Central memory CD8-positive, alpha-beta T cell (primary cell): Measurements from ENCODE around the gene RUNX3.

Source experiments
- ATAC-seq: fragments of 150-1000 bp; cut with Tn5 transposase; replicated peaks from 2 replicates; pipeline ENCODE4 v1.10.0; 2022; ENCODE audit warnings: mild to moderate bottlenecking, moderate FRiP score, moderate number of reproducible peaks; ENCODE audit not compliant: poor library complexity, severe bottlenecking; ENCODE audit errors: extremely low read depth
- DNase-seq, 2 donors: peaks; one replicate each; pipeline ENCODE4 v3.0.0; 2021; ENCODE audit warnings: low spot score in 2 of 2
- H3K27ac Mint-ChIP-seq: one replicate; pipeline ENCODE4 v1.8.0; 2022; ENCODE audit warnings: low read depth, mild to moderate bottlenecking, moderate library complexity, mixed read lengths
- H3K27me3 Mint-ChIP-seq: one replicate; pipeline ENCODE4 v1.8.0; 2022; ENCODE audit warnings: mixed read lengths
- H3K36me3 Mint-ChIP-seq: one replicate; pipeline ENCODE4 v1.8.0; 2022; ENCODE audit warnings: mild to moderate bottlenecking, moderate library complexity, mixed read lengths; ENCODE audit not compliant: insufficient read depth
- H3K4me1 Mint-ChIP-seq: one replicate; pipeline ENCODE4 v1.8.0; 2022; ENCODE audit warnings: mixed read lengths
- H3K4me3 Mint-ChIP-seq: one replicate; pipeline ENCODE4 v1.8.0; 2022; ENCODE audit warnings: mild to moderate bottlenecking, moderate library complexity, mixed read lengths
- H3K9me3 Mint-ChIP-seq: one replicate; pipeline ENCODE4 v1.8.0; 2022; ENCODE audit warnings: mixed read lengths

RUNX3 gene

DNA sequence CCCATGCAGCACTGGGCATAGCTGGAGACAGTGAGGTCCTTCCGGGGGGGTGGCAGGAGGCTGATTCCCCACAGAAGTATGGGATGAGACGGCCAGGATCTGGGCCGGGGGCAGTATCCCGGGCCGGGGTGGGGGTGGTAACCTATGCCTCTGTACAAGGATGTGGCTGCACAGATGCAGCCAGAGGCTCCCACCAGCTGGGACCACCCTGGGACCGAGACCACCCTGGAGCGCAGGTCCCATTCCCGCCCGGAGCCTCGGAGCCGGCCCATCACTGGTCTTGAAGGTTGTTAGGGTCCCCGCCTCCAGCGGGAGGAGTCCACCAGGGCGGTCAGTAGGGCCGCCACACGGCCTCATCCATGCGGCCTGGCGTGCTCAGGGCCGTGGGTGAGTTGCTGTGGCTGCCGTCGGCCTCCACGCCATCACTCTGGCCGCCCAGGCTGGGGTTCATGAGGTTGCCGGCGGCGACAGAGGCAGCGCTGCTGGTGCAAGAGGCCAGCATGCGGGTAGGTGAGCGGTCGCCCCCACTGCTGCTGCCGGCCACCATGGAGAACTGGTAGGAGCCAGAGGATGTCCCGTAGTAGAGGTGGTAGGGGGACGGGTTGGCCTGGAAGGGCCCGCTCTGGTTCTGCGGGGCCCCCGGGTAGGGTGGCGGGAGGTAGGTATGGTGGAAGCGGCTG lies 28.1 kb downstream of the RUNX3 start:
- Mint-ChIP-seq H3K4me3 (peak overlapping the region; percentile 27), H3K27me3 (no peaks in the 10 kb centered on the region), H3K9me3 (no peaks in the 10 kb centered on the region), H3K4me1 (peaks cover 59% of the 10 kb centered on the region), H3K27ac (peak overlapping the region; percentile 79), H3K36me3 (peaks cover 79% of the 10 kb centered on the region)
- ATAC-seq (no peak), DNase-seq (peak; percentile 8 to 13)

DNA sequence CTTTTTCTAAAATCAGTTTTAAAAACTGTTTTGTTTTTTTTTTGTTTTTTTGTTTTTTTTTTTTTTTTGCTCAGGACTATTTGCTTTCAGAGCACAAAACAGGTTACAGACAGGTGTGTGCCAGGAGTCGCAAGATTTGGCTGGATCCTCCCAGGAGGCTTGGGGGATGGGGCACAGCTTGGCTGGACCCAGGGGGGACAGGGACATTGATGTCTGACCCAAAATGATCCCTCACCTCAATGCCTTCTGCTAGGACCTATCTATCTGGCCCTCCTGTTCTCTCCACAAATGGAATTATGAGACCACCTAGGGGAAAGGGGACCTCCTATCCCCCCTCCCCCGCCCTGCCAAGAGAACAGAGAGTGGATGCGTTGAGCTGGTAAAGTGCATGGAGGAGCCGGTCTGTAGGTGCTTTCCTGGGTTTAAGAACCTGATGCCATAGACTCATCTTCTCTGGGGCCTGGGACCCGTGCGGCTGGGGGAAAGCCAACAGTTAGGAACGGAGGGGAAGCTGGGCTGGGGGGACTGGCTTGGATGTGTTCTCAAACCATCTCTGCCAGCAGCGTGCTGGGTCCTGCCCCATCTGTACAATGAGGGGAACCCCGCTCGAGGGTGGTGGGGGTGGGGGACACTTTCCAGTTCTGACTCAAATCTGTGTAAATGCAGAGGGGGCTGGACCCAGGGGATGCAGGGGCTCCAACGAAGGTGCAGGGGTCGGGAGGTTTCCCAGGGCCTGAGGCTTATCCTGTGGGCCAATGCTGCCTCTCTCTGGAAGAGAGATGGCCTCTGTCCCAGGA lies 28.9 kb downstream of the RUNX3 start:
- ATAC-seq (no peak), DNase-seq (peak; percentile 9 to 14)
- no peaks in the 10 kb centered on the region for H3K9me3 Mint-ChIP-seq
- H3K4me3 Mint-ChIP-seq, result peak overlapping the region; percentile 27
- H3K4me1 Mint-ChIP-seq, result peaks cover 58% of the 10 kb centered on the region
- H3K27me3 Mint-ChIP-seq, result no peaks in the 10 kb centered on the region
- peaks cover 71% of the 10 kb centered on the region for H3K36me3 Mint-ChIP-seq
- H3K27ac Mint-ChIP-seq, result peak overlapping the region; percentile 79

DNA sequence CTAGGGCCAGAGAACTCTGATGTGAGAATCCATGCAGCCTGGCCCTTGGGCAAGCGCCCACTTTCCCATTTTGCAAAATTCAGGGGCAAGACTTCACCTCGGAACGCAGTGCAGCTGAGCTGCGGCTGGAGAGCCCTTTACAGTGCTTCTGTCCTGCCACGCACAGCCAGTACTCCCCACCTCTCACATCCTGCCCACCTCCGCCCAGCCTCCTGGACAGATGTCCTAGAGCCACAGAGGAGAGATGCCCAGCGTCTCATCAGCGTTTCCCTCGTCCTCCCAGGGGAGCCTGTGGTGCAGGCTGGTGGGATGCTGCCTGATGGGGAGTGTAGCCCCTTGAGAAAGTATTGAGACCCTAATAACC lies 29.6 kb downstream of the RUNX3 start:
- no peak for ATAC-seq
- peak in 1 of 2 donors; percentile 13 for DNase-seq
- Mint-ChIP-seq H3K9me3 (no peaks in the 10 kb centered on the region), H3K36me3 (peaks cover 64% of the 10 kb centered on the region), H3K4me3 (no peak overlapping the region), H3K27me3 (no peaks in the 10 kb centered on the region), H3K4me1 (peaks cover 61% of the 10 kb centered on the region), H3K27ac (peak overlapping the region; percentile 79)

DNA sequence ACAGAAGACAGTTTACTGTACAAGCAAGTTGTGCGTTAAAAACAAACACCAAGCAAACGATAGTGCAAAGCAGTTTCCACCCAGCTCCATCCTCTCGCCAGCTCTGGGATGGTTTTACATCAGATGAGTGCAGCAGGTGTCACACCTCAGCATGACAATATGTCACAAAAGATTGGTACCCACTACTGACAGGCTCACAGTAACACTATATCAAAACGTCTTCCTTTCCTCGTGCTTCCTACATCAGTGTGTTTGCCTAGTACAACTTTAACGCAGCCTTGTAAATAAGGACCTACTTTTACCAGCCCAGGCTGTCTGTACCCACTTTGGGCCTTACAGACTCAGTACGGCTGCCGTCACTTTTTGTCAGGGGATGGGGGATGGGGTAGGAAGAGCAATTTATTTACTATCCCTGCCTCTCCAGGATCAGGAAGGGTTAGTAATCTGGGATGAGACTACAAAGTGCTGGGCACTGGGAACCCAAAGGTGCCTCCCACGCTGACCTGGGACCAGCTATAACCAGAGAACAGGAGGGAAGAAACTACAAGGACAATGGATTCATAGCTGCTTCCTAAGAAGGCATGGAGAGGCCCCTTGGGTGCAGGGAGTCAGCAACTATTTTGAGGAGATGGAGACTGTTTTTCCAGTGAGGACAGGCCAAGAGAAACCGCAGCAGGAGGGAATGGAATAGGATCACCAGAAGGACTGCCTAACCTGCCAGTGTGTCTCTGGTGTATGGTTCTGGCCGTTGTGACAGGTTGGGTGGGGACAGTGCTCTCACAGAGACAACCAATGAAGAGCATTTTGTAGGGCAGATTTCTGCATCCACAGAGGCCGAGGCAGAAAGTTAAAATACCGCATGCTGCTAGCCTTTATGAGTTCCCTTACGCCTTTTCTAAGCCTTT lies 30.2 kb downstream of the RUNX3 start:
- ATAC-seq, result peak; percentile 46
- Mint-ChIP-seq H3K4me1 (peaks cover 61% of the 10 kb centered on the region), H3K9me3 (no peaks in the 10 kb centered on the region), H3K27ac (peak overlapping the region; percentile 79), H3K4me3 (peak overlapping the region; percentile 46), H3K27me3 (no peaks in the 10 kb centered on the region), H3K36me3 (peaks cover 58% of the 10 kb centered on the region)
- DNase-seq, result peak in 1 of 2 donors; percentile 13

DNA sequence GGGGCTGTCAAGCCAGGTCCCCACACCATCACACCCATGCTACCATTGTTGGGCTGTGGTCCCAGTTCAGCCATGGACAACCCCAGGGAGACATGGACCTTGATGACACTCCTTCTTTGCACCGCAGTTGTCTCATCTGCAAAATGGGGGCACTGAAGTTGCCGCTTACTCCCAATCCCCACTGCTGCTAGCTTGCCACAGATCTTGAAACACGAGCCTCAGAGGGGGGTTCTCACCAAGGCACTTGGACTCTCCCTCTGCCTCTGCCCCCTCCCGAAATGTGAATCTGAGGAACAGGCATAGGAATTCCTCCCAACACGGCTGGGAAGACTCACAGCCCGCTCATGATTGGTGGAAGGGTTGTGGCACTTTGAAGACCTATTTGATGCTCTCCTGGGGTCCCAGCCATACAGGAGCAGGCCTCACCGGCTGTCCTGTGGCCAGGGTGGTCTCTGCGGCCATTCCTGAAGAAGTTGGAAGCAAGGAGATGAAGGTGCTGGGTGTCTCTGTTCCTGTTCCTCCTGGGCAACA lies 31.1 kb downstream of the RUNX3 start:
- DNase-seq (peak in 1 of 2 donors; percentile 14), ATAC-seq (no peak)
- no peaks in the 10 kb centered on the region for H3K27me3 Mint-ChIP-seq
- peaks cover 53% of the 10 kb centered on the region for H3K36me3 Mint-ChIP-seq
- peak overlapping the region; percentile 79 for H3K27ac Mint-ChIP-seq
- H3K9me3 Mint-ChIP-seq, result no peaks in the 10 kb centered on the region
- H3K4me3 Mint-ChIP-seq, result peak overlapping the region; percentile 46
- peaks cover 57% of the 10 kb centered on the region for H3K4me1 Mint-ChIP-seq

DNA sequence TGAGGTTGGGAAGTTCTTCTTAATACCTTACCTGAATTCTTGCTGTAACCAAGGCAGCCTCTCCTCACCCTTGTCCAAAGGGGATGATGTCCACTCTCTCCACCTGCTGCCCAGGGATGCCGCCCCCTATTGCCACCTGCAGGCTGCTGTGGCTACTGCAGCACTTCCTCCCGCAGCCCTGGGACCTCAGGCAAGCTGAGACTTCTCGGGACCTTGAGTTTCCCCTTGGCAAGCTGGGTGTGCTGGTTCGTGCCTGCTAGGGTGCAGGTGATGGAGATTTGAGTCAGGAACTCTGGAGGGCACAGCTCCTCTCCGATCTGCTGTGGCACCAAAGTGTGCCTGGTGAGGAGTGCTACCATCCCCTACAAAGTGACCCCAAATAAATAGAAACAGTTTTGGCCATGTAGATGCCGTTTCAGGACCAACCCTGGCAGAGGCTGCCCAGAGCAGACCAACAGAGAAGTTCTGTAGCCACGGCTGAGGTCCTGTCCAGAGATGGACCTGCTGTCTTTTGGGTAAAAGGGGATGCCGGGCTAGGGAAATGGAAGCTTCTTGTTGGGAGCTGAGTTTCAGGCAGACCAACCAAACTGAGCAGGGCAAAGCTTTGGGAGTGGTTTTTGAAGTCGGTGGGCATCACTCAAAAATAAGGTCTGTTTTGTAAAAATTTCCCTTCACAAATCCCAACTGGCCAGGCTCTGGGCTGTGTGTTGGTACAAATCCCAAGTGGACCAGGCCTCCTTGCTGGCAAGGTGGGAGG lies 31.7 kb downstream of the RUNX3 start:
- Mint-ChIP-seq H3K27me3 (no peaks in the 10 kb centered on the region), H3K4me1 (peaks cover 54% of the 10 kb centered on the region), H3K36me3 (peaks cover 49% of the 10 kb centered on the region), H3K9me3 (no peaks in the 10 kb centered on the region), H3K27ac (peak overlapping the region; percentile 79), H3K4me3 (peak overlapping the region; percentile 41)
- DNase-seq (peak in 1 of 2 donors; percentile 42), ATAC-seq (peak; percentile 29)

DNA sequence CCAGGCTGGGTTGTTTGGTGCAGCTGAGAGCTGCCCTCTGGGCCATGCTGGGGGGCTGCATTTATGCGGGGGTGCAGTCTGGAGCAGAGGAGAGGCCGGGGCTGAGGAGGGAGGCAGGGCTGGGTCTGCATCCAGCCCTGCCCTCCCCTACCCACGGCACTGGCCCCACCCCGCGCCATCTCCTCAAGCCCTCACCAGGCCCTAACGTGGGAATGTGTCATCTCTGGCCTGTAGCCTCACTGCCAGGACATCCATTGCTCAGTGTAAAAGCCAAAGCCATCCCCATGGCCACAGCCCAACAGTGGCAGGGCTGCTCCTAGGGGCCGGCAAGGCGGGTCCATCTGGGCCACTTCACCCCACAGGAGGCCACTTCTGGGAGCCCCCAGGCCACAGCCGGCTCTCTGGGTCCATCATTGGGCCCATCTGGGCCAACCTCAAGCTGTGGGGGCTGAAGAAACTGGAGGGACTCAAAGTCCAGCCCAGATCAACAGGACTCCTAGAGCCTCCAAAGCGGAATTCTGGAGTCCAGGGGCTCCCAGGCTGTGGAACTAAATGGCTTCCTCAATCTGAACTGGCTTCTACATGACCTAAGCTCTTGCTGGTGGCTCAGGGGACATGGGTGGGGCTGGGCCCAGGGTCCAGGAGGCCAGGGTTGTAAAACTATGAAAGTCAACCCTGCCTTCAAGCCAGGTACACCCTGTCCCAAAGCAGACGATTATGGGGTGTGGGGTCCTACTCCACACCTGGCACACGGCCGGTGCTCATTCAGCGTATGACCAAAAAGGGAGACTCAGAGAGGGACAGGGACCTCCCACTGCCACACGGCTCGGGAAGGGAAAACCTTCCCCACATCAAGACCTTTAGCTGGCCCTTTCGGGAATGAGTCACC lies 32.6 kb downstream of the RUNX3 start:
- Mint-ChIP-seq H3K9me3 (peaks cover 4% of the 10 kb centered on the region), H3K27me3 (no peaks in the 10 kb centered on the region), H3K4me3 (peak overlapping the region; percentile 41), H3K4me1 (peaks cover 54% of the 10 kb centered on the region), H3K27ac (peak overlapping the region; percentile 85), H3K36me3 (peaks cover 42% of the 10 kb centered on the region)
- DNase-seq, result peak in 1 of 2 donors; percentile 12
- no peak for ATAC-seq

DNA sequence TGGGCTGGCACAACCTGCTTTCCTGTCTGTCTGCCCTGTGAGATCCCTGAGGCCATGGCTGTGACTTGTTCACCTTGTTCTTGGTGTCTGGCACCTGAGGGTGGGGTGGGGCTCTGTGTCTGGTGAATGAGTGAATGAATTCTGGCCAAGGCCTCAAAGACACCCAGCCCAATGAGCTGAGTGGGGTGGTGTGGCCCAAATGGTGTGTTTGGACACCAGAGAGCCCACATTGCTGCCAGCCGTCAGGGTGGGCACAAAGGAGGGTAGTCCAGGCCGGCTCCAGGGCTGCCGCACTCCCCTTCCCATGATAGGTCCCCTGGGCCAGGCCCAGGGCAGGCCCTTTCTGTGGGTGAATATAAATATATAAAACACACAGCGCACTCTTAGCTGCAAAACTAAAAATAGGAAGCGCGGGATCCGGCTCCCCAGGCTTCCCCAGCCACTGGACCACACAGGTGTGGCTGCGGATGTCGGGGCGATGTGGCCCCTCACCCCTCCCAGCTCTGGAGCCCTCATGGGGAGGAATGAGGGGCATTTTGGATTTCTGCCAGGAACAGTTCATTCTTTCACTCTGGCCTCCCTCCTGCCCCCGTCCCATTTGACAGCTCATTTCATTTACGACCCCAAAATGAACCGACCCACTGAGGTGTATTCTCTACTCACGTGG lies 33.3 kb downstream of the RUNX3 start:
- H3K9me3 Mint-ChIP-seq, result peaks cover 6% of the 10 kb centered on the region

DNA sequence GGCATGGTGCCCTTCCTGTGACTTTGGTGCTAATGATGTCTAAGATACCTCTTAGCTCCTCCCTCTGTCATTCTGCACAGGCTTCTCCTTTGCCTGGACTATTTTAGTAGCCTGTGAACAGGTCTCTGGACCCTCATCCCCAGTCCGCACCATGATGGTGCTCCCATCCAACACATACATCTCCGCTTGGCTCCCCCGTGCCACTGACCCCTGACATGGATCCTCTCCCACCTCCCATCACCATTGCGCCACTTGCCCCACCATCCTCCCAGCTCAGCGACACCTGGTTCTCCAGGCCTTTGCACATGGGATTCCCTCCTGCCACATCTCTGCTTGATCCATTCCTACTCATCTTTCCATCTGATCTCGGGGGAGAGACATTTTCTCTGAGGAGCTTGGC lies 33.9 kb downstream of the RUNX3 start:
- Mint-ChIP-seq H3K27ac (peak overlapping the region; percentile 85), H3K36me3 (peaks cover 29% of the 10 kb centered on the region), H3K9me3 (peaks cover 6% of the 10 kb centered on the region), H3K27me3 (no peaks in the 10 kb centered on the region), H3K4me3 (no peak overlapping the region), H3K4me1 (peaks cover 41% of the 10 kb centered on the region)
- ATAC-seq (no peak), DNase-seq (peak in 1 of 2 donors; percentile 11)

More for the DNA sequence above, 33.3 kb downstream of the RUNX3 start:
- Mint-ChIP-seq H3K4me3 (peak overlapping the region; percentile 41), H3K36me3 (peaks cover 35% of the 10 kb centered on the region), H3K27ac (peak overlapping the region; percentile 85), H3K27me3 (no peaks in the 10 kb centered on the region), H3K4me1 (peaks cover 47% of the 10 kb centered on the region)
- DNase-seq (peak in 1 of 2 donors; percentile 15), ATAC-seq (no peak)

DNA sequence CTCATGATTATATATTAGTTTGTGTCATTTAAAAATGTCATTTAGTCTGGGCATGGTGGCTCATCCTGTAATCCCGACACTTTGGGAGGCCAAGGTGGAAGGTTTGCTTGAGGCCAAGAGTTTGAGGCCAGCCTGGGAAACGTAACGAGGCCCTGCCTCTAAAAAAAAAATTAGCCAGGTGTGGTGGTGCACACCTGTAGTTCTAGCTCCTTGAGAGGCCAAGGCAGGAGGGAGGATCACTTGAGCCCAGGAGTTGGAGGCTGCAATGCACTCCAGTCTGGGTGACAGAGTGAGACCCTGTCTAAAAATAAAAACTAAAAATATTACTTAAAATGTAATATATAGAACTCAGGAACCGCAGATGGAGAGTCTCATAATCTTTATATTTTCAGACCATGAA lies 34.6 kb downstream of the RUNX3 start:
- ATAC-seq (no peak), DNase-seq (no peak)
- peaks cover 35% of the 10 kb centered on the region for H3K4me1 Mint-ChIP-seq
- H3K27ac Mint-ChIP-seq, result no peak overlapping the region
- no peaks in the 10 kb centered on the region for H3K27me3 Mint-ChIP-seq
- peaks cover 6% of the 10 kb centered on the region for H3K9me3 Mint-ChIP-seq
- peaks cover 25% of the 10 kb centered on the region for H3K36me3 Mint-ChIP-seq
- H3K4me3 Mint-ChIP-seq, result no peak overlapping the region
